GM23338 (cell line): ENCODE results near the gene SLC36A4. TPM values are rescaled to one million over a fixed set of nuclear protein-coding genes. Genes with fewer than 3 reads are reported as not detected.

Experiments
- ATAC-seq: fragments of 200-7000 bp; cut with Tn5 transposase; 3 replicates; pipeline ENCODE4 v1.9.1; 2020
- DNase-seq: peaks from one replicate; pipeline ENCODE4 v3.0.0-alpha.2; 2015; ENCODE audit warnings: low spot score
- H2AFZ ChIP-seq: fragments of 200-600 bp; sonication (generic); 2 replicates; pipeline ENCODE4 v1.8.0; 2016; ENCODE audit warnings: antibody characterized with exemption, mild to moderate bottlenecking, moderate library complexity
- H3F3A ChIP-seq: fragments of 200-600 bp; sonication (generic); replicated peaks from 2 replicates; pipeline ENCODE4 v1.8.0; 2017; ENCODE audit warnings: antibody characterized with exemption, mixed run types, low read depth
- H3K27ac ChIP-seq: fragments of 200-600 bp; sonication (generic); 2 replicates; pipeline ENCODE4 v1.6.1; 2016; ENCODE audit warnings: low read depth
- H3K27me3 ChIP-seq: fragments of 200-600 bp; sonication (generic); 2 replicates; pipeline ENCODE4 v1.8.0; 2016; ENCODE audit warnings: mild to moderate bottlenecking, mixed run types, moderate library complexity; ENCODE audit not compliant: insufficient read depth
- H3K36me3 ChIP-seq: fragments of 200-600 bp; sonication (generic); 2 replicates; pipeline ENCODE4 v1.8.0; 2016; ENCODE audit warnings: mild to moderate bottlenecking; ENCODE audit not compliant: insufficient read depth
- H3K4me1 ChIP-seq: fragments of 200-600 bp; sonication (generic); 2 replicates; pipeline ENCODE4 v1.8.0; 2016; ENCODE audit warnings: mild to moderate bottlenecking, moderate library complexity; ENCODE audit not compliant: insufficient read depth
- H3K4me2 ChIP-seq: fragments of 200-600 bp; sonication (generic); 2 replicates; pipeline ENCODE4 v1.7.1; 2017; ENCODE audit warnings: mixed run types
- H3K4me3 ChIP-seq: fragments of 200-600 bp; sonication (generic); 2 replicates; pipeline ENCODE4 v1.6.1; 2016; ENCODE audit warnings: mixed run types
- H3K79me2 ChIP-seq: fragments of 200-600 bp; sonication (generic); replicated peaks from 2 replicates; pipeline ENCODE4 v1.8.0; 2017; ENCODE audit warnings: mild to moderate bottlenecking; ENCODE audit not compliant: insufficient read depth
- H3K9me2 ChIP-seq: fragments of 200-600 bp; sonication (generic); 2 replicates; pipeline ENCODE4 v1.8.0; 2017; ENCODE audit not compliant: insufficient read depth
- H4K20me1 ChIP-seq: fragments of 200-600 bp; sonication (generic); replicated peaks from 2 replicates; pipeline ENCODE4 v1.8.0; 2017; ENCODE audit warnings: mild to moderate bottlenecking; ENCODE audit not compliant: insufficient read depth
- H3K27ac Mint-ChIP-seq: 2 replicates; pipeline ENCODE4 v1.8.0; 2020; ENCODE audit warnings: inconsistent platforms, mild to moderate bottlenecking, moderate library complexity, mixed read lengths
- H3K27me3 Mint-ChIP-seq: 3 replicates; pipeline ENCODE4 v1.8.0; 2022; ENCODE audit warnings: low read depth, mild to moderate bottlenecking, moderate library complexity, mixed read lengths, inconsistent platforms; ENCODE audit not compliant: insufficient read depth, poor library complexity
- H3K36me3 Mint-ChIP-seq: 3 replicates; pipeline ENCODE4 v1.8.0; 2021; ENCODE audit warnings: low read depth, mild to moderate bottlenecking, inconsistent platforms, moderate library complexity, mixed read lengths
- H3K4me1 Mint-ChIP-seq: 3 replicates; pipeline ENCODE4 v1.8.0; 2020; ENCODE audit warnings: mild to moderate bottlenecking, inconsistent platforms, mixed read lengths
- H3K4me3 Mint-ChIP-seq: 3 replicates; pipeline ENCODE4 v1.8.0; 2021; ENCODE audit warnings: moderate library complexity, mild to moderate bottlenecking, inconsistent platforms, mixed read lengths
- H3K9me3 Mint-ChIP-seq: 3 replicates; pipeline ENCODE4 v1.8.0; 2020; ENCODE audit warnings: moderate library complexity, mild to moderate bottlenecking, inconsistent platforms, mixed read lengths
- CREB1 ChIP-seq: fragments of 250-450 bp; sonication (Bioruptor Pico); IDR thresholded peaks from 2 replicates; pipeline ENCODE4 v1.5.0; 2020; ENCODE audit warnings: low read depth, mild to moderate bottlenecking, moderate library complexity
- CTCF ChIP-seq, 2 experiments: fragments of 200-600 bp in 1 of 2; sonication (generic) in 1 of 2; conservative IDR thresholded peaks; 2 replicates each; pipeline versions ENCODE4 v1.5.1 to v1.6.1; 2016 to 2017; ENCODE audit warnings: antibody characterized with exemption in 2 of 2, low read depth in 2 of 2, mild to moderate bottlenecking in 2 of 2, moderate library complexity in 1 of 2
- EZH2phosphoT487 ChIP-seq: fragments of 200-600 bp; sonication (generic); IDR thresholded peaks from one replicate; pipeline ENCODE4 v1.8.1; 2018; ENCODE audit warnings: antibody characterized with exemption; ENCODE audit not compliant: unreplicated experiment
- JUNB ChIP-seq: IDR thresholded peaks from one replicate; pipeline ENCODE4 v1.6.1; 2016; ENCODE audit warnings: antibody characterized with exemption; ENCODE audit not compliant: unreplicated experiment
- NANOG ChIP-seq: IDR thresholded peaks from 2 replicates; pipeline ENCODE4 v1.6.1; 2016; ENCODE audit warnings: antibody characterized with exemption, borderline replicate concordance
- REST ChIP-seq: IDR thresholded peaks from one replicate; pipeline ENCODE4 v1.6.1; 2018; ENCODE audit warnings: antibody characterized with exemption; ENCODE audit not compliant: unreplicated experiment
- ZNF114 ChIP-seq: fragments of 250-450 bp; sonication (Bioruptor Pico); IDR thresholded peaks from 2 replicates; pipeline ENCODE4 v1.5.0; 2020; ENCODE audit warnings: mild to moderate bottlenecking, moderate library complexity
- polyA plus RNA-seq: library from polyadenylated mRNA; unstranded; fragments of >200 nt; fragmentation: Nextera tagmentation; extraction: Ambion mirVana; gene quantifications from 2 replicates; pipeline ENCODE4 v1.2.1, GENCODE V29; 2016
- total RNA-seq: library from RNA; depleted of rRNA; stranded (reverse); fragments of >200 nt; shearing (Covaris generic); gene quantifications from 2 replicates; pipeline ENCODE4 v1.2.3, GENCODE V29; 2014

SLC36A4 gene
- total and polyA plus RNA-seq, 2 experiments from 2014 or later: 24.9 to 34.6 TPM

- TF ChIP-seq ZNF114 (CRISPR knock-in tag) (no peak), CTCF (conservative IDR thresholded peaks at IDR 0.05; ENCODE audit: low read depth in 2 of 2) (peak in 1 of 2 experiments; percentile 78; a peak in 2 of 4 replicates), JUNB (no peak), REST (no peak), NANOG (no peak), CREB1 (no peak)
- no peaks in the 10 kb centered on the region for H3K27me3 Mint-ChIP-seq
- H3K9me3 Mint-ChIP-seq: no peaks in the 10 kb centered on the region
- DNase-seq (peak; percentile 57), ATAC-seq (peak; percentile 5; the same call in 2 of the 3 replicates)
- Histone ChIP-seq H2AFZ (peak overlapping the region; percentile 91; the same call in 1 of the 2 replicates), H3K27ac (peak overlapping the region; percentile 88), H3K79me2 (peaks cover 49% of the 10 kb centered on the region), H3K4me3 (peak overlapping the region; percentile 56), H3K36me3 (no peaks in the 10 kb centered on the region), H3F3A (no peaks in the 10 kb centered on the region), H3K27me3 (no peaks in the 10 kb centered on the region), H4K20me1 (no peaks in the 10 kb centered on the region; the same call in none of the 2 replicates), H3K4me1 (peaks cover 14% of the 10 kb centered on the region), H3K9me2 (no peaks in the 10 kb centered on the region), H3K4me2 (peak overlapping the region; percentile 70)
- H3K4me3 Mint-ChIP-seq: peak overlapping the region; percentile 93
- peak overlapping the region; percentile 99 for H3K27ac Mint-ChIP-seq
- peaks cover 8% of the 10 kb centered on the region for H3K4me1 Mint-ChIP-seq
- no peaks in the 10 kb centered on the region for H3K36me3 Mint-ChIP-seq
Observed at GRCh38 chr11:93196816-93197379, 893 bp downstream of the SLC36A4 start.

- H3K36me3 ChIP-seq: no peaks in the 10 kb centered on the region
- no peaks in the 10 kb centered on the region for H3K9me2 ChIP-seq
- no peaks in the 10 kb centered on the region for H3K9me3 Mint-ChIP-seq
- no peak overlapping the region for H3K4me3 Mint-ChIP-seq
- DNase-seq: no peak
- no peaks in the 10 kb centered on the region for H3K27me3 ChIP-seq
- H3K4me3 ChIP-seq: no peak overlapping the region
- no peaks in the 10 kb centered on the region for H3K36me3 Mint-ChIP-seq
- no peaks in the 10 kb centered on the region; the same call in none of the 2 replicates for H4K20me1 ChIP-seq
- H3K4me1 Mint-ChIP-seq: peaks cover 11% of the 10 kb centered on the region
- no peak for ATAC-seq
- H3K27me3 Mint-ChIP-seq: no peaks in the 10 kb centered on the region
- no peak overlapping the region for H3K27ac Mint-ChIP-seq
- H2AFZ ChIP-seq: no peak overlapping the region
- no peaks in the 10 kb centered on the region for H3F3A ChIP-seq
- H3K4me2 ChIP-seq: no peak overlapping the region
- peaks cover 17% of the 10 kb centered on the region for H3K4me1 ChIP-seq
- H3K27ac ChIP-seq: no peak overlapping the region
- peaks cover 70% of the 10 kb centered on the region for H3K79me2 ChIP-seq
- TF ChIP-seq EZH2phosphoT487: no peak
- no peak for TF ChIP-seq ZNF114 (CRISPR knock-in tag)
- no peak for TF ChIP-seq REST
- TF ChIP-seq CREB1: no peak
- no peak for TF ChIP-seq JUNB
Observed at GRCh38 chr11:93194673-93195291, 3.0 kb downstream of the SLC36A4 start.
